ENCODE results near the gene DNAH17.

GRCh38 chr17:78544881-78545755 is 32.1 kb downstream of the DNAH17 start:
- TF ChIP-seq, protein P1, sequence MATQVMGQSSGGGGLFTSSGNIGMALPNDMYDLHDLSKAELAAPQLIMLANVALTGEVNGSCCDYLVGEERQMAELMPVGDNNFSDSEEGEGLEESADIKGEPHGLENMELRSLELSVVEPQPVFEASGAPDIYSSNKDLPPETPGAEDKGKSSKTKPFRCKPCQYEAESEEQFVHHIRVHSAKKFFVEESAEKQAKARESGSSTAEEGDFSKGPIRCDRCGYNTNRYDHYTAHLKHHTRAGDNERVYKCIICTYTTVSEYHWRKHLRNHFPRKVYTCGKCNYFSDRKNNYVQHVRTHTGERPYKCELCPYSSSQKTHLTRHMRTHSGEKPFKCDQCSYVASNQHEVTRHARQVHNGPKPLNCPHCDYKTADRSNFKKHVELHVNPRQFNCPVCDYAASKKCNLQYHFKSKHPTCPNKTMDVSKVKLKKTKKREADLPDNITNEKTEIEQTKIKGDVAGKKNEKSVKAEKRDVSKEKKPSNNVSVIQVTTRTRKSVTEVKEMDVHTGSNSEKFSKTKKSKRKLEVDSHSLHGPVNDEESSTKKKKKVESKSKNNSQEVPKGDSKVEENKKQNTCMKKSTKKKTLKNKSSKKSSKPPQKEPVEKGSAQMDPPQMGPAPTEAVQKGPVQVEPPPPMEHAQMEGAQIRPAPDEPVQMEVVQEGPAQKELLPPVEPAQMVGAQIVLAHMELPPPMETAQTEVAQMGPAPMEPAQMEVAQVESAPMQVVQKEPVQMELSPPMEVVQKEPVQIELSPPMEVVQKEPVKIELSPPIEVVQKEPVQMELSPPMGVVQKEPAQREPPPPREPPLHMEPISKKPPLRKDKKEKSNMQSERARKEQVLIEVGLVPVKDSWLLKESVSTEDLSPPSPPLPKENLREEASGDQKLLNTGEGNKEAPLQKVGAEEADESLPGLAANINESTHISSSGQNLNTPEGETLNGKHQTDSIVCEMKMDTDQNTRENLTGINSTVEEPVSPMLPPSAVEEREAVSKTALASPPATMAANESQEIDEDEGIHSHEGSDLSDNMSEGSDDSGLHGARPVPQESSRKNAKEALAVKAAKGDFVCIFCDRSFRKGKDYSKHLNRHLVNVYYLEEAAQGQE (IDR thresholded peaks at IDR 0.05; ENCODE audit: low read depth), result no peak
- TF ChIP-seq CTCF (IDR thresholded peaks at IDR 0.05 in 2 of 3, conservative IDR thresholded peaks at IDR 0.05 in 1 of 3; ENCODE audit: borderline replicate concordance in 1 of 3, insufficient read depth in 1 of 3, low read depth in 2 of 3, low read length in 2 of 3) (no peak), EZH2 (IDR thresholded peaks at IDR 0.05) (no peak), ZNF274 (IDR thresholded peaks at IDR 0.05; ENCODE audit: low read depth, low read length) (no peak), TCF7L2 (IDR thresholded peaks at IDR 0.05; ENCODE audit: borderline replicate concordance, extremely low read depth, insufficient read depth, insufficient read length) (no peak), POLR2A (IDR thresholded peaks at IDR 0.05; ENCODE audit: borderline replicate concordance, extremely low read depth, insufficient read depth, insufficient read length) (no peak), MAX (IDR thresholded peaks at IDR 0.05) (no peak), POLR2AphosphoS5 (IDR thresholded peaks at IDR 0.05; ENCODE audit: low read depth, low read length) (no peak), CBX3 (IDR thresholded peaks at IDR 0.05; ENCODE audit: low read depth) (no peak), SP1 (IDR thresholded peaks at IDR 0.05; ENCODE audit: low read depth) (no peak), EGR1 (IDR thresholded peaks at IDR 0.05; ENCODE audit: low read depth) (no peak), YY1 (IDR thresholded peaks at IDR 0.05; ENCODE audit: extremely low read depth, insufficient replicate concordance, low read depth, low read length) (no peak)

All from HCT116 (cell line).